Measurements from ENCODE around the gene ZBTB49. TPM values are rescaled to one million over a fixed set of nuclear protein-coding genes. Genes with fewer than 3 reads are reported as not detected.
"Not testable (repeated sequence)": the region's sequence is repeated elsewhere in the genome, so short reads cannot be mapped to it uniquely, and the experiment has no call there.

The ZBTB49 gene
- polyA plus RNA-seq, 1 donor from 2014 or later = 7.8 TPM

DNA sequence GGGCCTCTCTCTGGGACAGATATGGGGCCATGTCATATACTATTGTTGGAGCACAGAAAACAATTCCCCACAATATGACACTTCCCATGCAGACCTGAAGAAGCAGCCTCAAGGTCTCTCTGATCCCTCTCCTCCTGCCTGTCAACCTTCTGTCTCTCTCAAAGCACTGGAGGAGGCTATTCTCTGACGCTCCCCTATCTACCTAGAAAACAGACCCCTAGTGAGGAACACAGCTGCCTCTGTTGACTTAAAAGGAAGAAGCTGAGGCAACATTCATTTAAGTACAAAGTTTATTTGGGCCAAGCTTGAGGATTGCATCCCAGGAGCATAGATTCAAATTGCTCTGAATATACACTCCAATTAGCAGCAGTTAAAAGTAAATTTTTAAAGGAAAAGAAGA, 57.5 kb downstream of the ZBTB49 start:
- H3K9me3 Mint-ChIP-seq = peaks cover 0 to 4% (median 3%) of the 10 kb centered on the region in 3 donors
- H3K4me1 Mint-ChIP-seq = peaks cover 14 to 24% (median 17%) of the 10 kb centered on the region in 3 donors
- no peak overlapping the region for H3K4me3 Mint-ChIP-seq
- peaks cover 2% of the 10 kb centered on the region for H3K36me3 Mint-ChIP-seq
- no peak overlapping the region for H3K27ac Mint-ChIP-seq
- peaks cover 43% of the 10 kb centered on the region for H3K27me3 Mint-ChIP-seq

DNA sequence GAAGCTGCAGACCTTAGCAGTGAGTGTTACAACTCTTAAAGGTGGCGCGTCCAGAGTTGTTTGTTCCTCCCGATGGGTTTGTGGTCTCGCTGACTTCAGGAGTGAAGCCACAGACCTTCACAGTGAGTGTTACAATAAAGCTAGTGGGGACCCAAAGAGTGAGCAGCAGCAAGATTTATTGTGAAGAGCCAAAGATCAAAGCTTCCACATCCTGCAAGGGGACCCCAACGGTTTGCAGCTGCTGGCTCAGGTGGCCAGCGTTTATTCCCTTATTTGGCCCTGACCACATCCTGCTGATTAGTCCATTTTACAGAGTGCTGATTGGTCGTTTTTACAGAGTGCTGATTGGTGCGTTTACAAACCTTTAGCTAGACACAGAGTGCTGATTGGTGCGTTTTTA, 58.5 kb downstream of the ZBTB49 start:
- H3K4me3 Mint-ChIP-seq, H3K36me3 Mint-ChIP-seq, H3K9me3 Mint-ChIP-seq: not testable (repeated sequence)
- H3K27ac Mint-ChIP-seq = peak overlapping the region in 1 of 3 donors; percentile 53
- peaks cover 13 to 24% (median 14%) of the 10 kb centered on the region in 3 donors for H3K4me1 Mint-ChIP-seq
- peaks cover 43% of the 10 kb centered on the region for H3K27me3 Mint-ChIP-seq

- Mint-ChIP-seq H3K4me3 (no peak overlapping the region), H3K4me1 (peaks cover 8 to 16% (median 9%) of the 10 kb centered on the region in 3 donors), H3K27me3 (peaks cover 37% of the 10 kb centered on the region), H3K27ac (no peak overlapping the region), H3K9me3 (peaks cover 2 to 4% (median 3%) of the 10 kb centered on the region in 3 donors), H3K36me3 (no peaks in the 10 kb centered on the region)
These were observed 59.8 kb downstream of the ZBTB49 start for GRCh38 chr4:4349867-4350266.

DNA sequence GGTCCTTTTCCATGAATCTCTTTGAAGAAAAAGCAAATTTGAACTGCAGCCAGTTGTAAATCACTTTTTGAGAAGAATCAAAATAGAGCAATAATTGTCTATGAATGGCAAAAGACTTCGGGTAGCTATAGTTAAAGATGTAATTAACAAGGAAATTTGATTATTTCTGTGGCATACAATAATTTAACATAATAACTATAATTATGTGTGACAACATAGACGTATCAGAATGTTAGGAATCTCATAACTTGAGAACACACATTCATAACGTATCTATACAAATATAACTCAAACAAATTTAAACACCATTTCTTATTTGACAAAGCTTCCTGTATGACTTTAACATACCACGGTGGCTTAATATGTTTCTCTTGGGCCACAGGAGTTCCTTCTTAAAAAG, 60.9 kb downstream of the ZBTB49 start:
- Mint-ChIP-seq H3K4me1 (peaks cover 0 to 8% (median 4%) of the 10 kb centered on the region in 3 donors), H3K36me3 (no peaks in the 10 kb centered on the region), H3K4me3 (no peak overlapping the region), H3K27me3 (peaks cover 32% of the 10 kb centered on the region), H3K27ac (no peak overlapping the region), H3K9me3 (peaks cover 2 to 4% (median 3%) of the 10 kb centered on the region in 3 donors)

DNA sequence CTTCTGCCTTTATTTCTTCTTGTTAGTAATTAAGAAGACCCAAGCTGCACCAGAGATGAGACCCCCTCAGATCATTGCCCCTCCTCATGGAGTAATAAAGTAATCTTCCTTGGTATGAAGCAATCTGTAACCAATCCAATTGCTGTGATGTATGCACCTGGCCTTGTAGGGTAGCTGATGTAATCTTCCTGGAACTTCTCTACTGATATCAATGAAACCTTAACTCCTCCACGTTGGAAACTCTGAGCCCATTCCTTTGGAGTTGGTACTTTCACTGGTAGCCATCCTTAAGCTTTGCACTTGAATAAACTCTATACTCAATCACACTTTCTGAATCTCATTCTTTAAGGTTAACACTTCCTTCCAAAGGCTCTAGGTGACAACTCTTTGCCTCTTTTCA, 65.3 kb downstream of the ZBTB49 start:
- H3K4me3 Mint-ChIP-seq = no peak overlapping the region
- no peak overlapping the region for H3K27ac Mint-ChIP-seq
- H3K9me3 Mint-ChIP-seq = peaks cover 0 to 2% (median 0%) of the 10 kb centered on the region in 3 donors
- H3K4me1 Mint-ChIP-seq = no peaks in the 10 kb centered on the region
- no peaks in the 10 kb centered on the region for H3K36me3 Mint-ChIP-seq
- H3K27me3 Mint-ChIP-seq = peaks cover 28% of the 10 kb centered on the region

DNA sequence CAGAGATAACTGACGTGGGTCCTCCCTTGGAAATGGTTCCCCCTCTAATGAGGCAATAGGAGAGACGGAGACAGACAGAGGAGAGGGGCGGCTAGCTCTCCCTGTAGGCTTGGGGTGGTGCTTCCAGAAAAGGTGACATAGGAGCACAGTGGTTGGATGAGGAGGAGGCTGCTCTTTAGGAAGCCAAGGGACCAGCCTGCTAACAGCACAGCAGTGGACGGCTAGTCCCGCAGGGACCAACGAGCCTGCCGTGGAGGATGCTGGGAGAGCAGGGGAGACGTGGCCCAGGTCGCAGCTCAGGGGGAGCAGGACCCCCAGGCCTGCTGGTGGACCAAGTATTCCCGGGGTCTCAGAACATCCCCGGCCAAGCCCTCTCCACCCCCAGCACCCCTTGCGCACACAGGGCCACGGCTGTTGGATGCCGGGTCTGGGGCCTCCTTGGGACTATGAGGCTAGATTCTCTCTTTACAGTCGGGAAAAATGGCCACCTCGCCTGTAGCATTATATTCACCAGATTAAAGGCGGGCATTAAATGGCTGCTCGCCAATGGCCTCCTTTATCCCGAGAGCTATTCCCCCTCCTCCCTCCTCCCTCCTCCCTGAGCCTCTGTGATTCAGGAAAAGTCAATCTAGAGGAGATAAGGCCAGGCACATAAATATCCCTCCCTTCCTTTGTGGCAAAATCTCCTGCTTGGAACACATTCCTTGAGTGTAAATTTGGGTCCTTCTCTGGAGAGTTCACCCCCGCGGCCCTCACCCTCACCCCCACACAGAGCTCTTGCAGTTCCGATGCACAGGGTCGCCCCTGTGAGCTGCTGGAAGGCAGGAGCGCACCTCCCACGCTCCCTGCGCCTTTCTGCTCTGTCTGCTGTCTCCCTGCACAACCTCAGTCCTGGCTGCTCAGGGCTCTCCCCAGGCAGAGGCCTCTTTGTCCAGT, 66.3 kb downstream of the ZBTB49 start:
- Mint-ChIP-seq H3K4me3 (no peak overlapping the region), H3K36me3 (no peaks in the 10 kb centered on the region), H3K4me1 (no peaks in the 10 kb centered on the region), H3K27ac (no peak overlapping the region), H3K9me3 (peaks cover 0 to 2% (median 0%) of the 10 kb centered on the region in 3 donors), H3K27me3 (peaks cover 33% of the 10 kb centered on the region)

DNA sequence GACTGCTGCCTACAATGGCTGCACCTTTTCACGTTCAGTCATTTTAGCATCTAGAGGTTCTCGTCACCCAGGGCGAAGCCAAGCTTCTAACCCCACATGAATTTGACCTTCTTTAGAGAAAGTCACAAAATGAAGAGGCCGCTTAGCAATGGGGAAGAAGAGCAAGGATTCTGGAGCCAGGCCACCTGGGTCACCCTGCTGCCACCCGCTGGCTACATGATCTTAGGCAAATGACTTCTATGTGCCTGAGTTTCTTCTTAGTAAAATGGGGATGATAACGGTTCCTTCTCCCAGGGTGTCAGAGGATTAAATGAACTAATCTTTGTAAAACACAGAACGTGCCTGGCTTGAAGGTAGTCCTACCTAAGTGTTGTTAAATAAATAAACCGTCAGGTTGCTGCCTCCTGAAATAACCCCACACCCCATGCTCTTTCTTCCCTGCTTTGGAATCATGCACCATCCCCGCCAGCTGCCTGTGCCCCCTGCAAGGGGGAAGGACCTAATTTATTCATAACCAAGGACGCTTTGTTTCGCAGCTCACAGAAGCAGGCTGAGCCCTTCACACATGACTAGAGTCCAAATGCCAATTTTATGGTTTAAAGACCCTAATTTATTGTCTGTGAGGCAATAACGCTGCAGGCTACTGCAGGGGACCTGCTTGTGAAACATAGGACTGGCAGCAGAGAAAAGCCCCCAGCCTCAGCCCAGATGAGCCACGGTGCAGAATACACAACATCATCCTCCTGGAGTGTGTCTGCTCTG, 68.2 kb downstream of the ZBTB49 start:
- H3K27ac Mint-ChIP-seq = no peak overlapping the region
- H3K4me1 Mint-ChIP-seq = no peaks in the 10 kb centered on the region
- H3K27me3 Mint-ChIP-seq = peaks cover 36% of the 10 kb centered on the region
- H3K36me3 Mint-ChIP-seq = peaks cover 1% of the 10 kb centered on the region
- no peak overlapping the region for H3K4me3 Mint-ChIP-seq
- no peaks in the 10 kb centered on the region for H3K9me3 Mint-ChIP-seq

- no peak overlapping the region for H3K27ac Mint-ChIP-seq
- peaks cover 4% of the 10 kb centered on the region for H3K36me3 Mint-ChIP-seq
- no peak overlapping the region for H3K4me3 Mint-ChIP-seq
- peaks cover 2 to 9% (median 2%) of the 10 kb centered on the region in 3 donors for H3K9me3 Mint-ChIP-seq
- H3K4me1 Mint-ChIP-seq = no peaks in the 10 kb centered on the region
- H3K27me3 Mint-ChIP-seq = peaks cover 37% of the 10 kb centered on the region
These were observed 71.8 kb downstream of the ZBTB49 start for GRCh38 chr4:4361883-4362282.

GRCh38 chr4:4362991-4363697, 73.1 kb downstream of the ZBTB49 start:
- H3K36me3 Mint-ChIP-seq = peaks cover 4% of the 10 kb centered on the region
- H3K4me1 Mint-ChIP-seq = no peaks in the 10 kb centered on the region
- H3K27me3 Mint-ChIP-seq = peaks cover 31% of the 10 kb centered on the region
- peaks cover 4 to 15% (median 5%) of the 10 kb centered on the region in 3 donors for H3K9me3 Mint-ChIP-seq
- H3K4me3 Mint-ChIP-seq = no peak overlapping the region
- no peak overlapping the region for H3K27ac Mint-ChIP-seq

DNA sequence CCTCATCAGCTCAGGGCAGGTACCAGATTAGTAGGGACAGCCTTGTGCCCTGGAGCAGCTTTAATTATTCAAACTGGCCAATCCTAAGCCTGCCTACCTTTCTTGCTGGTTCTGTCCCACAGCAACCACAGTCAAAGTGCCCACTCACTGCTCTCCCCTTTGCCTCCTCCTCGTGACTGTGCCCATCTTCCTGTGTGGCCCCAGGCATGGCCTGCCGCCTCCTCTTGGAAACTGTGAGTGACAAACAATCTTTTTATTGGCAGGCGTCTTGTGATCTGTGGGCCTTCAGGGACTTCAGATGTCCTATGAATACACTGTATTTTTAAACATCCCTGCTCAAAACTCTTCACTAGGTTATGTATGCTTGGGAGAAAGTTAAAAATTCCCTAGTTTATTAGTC, 74.0 kb downstream of the ZBTB49 start:
- H3K4me1 Mint-ChIP-seq = no peaks in the 10 kb centered on the region
- no peak overlapping the region for H3K27ac Mint-ChIP-seq
- peaks cover 4 to 15% (median 6%) of the 10 kb centered on the region in 3 donors for H3K9me3 Mint-ChIP-seq
- peaks cover 4% of the 10 kb centered on the region for H3K36me3 Mint-ChIP-seq
- H3K4me3 Mint-ChIP-seq = no peak overlapping the region
- peaks cover 24% of the 10 kb centered on the region for H3K27me3 Mint-ChIP-seq

GRCh38 chr4:4364486-4365208, 74.6 kb downstream of the ZBTB49 start:
- Mint-ChIP-seq H3K27me3 (peaks cover 23% of the 10 kb centered on the region), H3K36me3 (peaks cover 4% of the 10 kb centered on the region), H3K27ac (no peak overlapping the region)

DNA sequence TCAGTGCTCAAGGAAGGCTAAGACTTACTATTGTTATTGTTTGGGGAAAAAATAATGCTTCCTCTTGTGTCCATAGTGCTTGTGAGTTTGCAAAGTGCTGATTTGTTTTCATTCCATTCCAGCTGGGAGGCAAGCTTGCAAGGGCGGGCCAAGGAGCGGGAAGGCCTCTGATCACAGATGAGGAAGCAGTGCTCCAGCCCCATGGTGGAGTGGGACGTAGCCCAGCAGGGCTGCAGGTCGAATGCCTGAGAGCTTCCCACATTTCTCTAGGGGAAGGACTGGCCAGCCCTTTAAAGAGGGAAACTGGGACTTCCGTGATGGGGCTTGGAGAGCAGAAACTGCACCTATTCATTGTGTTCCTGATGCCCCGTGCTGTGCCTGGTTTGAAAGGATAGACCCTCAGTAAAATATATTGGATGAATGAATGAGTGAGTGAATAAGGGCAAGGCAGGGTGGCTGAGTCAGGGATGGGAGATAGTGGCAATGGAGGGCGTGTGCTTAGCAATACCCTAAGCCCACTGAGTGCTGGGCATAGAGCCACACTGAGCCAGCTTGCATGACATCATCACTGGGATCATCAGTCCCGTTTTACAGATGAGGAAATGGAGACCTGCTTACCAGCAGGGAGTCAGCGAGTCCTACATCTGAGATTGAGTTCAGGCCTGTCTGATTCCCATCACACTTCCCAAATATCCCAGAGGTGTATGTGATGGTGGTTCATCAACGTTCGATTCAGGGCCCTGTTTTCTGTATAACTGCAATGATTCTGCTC, 78.9 kb downstream of the ZBTB49 start:
- Mint-ChIP-seq H3K27ac (no peak overlapping the region), H3K27me3 (peaks cover 25% of the 10 kb centered on the region), H3K36me3 (peaks cover 4% of the 10 kb centered on the region), H3K4me1 (peaks cover 0 to 2% (median 0%) of the 10 kb centered on the region in 3 donors), H3K4me3 (no peak overlapping the region), H3K9me3 (peaks cover 4 to 15% (median 7%) of the 10 kb centered on the region in 3 donors)

More at GRCh38 chr4:4364486-4365208, 74.6 kb downstream of the ZBTB49 start:
- H3K4me3 Mint-ChIP-seq = no peak overlapping the region
- no peaks in the 10 kb centered on the region for H3K4me1 Mint-ChIP-seq
- peaks cover 4 to 15% (median 6%) of the 10 kb centered on the region in 3 donors for H3K9me3 Mint-ChIP-seq
